DOHH2 (cell line): ENCODE results near the gene MBD5.

Source experiments
- EZH2phosphoT487 ChIP-seq: fragments of 200-600 bp; sonication (generic); IDR thresholded peaks from 2 replicates; pipeline ENCODE4 v1.6.1; 2017; ENCODE audit warnings: borderline replicate concordance, mild to moderate bottlenecking, antibody characterized with exemption, low read length, moderate library complexity, mixed read lengths
- TF ChIP-seq, protein P1 (sequence below): fragments of 200-600 bp; sonication (generic); IDR thresholded peaks from one replicate; pipeline ENCODE4 v1.5.1; 2014; ENCODE audit warnings: antibody characterized with exemption, mild to moderate bottlenecking, low read depth, low read length; ENCODE audit not compliant: poor library complexity, severe bottlenecking

GRCh38 chr2:148540022-148540421, 519.1 kb downstream of the MBD5 start:
- TF ChIP-seq, protein P1, sequence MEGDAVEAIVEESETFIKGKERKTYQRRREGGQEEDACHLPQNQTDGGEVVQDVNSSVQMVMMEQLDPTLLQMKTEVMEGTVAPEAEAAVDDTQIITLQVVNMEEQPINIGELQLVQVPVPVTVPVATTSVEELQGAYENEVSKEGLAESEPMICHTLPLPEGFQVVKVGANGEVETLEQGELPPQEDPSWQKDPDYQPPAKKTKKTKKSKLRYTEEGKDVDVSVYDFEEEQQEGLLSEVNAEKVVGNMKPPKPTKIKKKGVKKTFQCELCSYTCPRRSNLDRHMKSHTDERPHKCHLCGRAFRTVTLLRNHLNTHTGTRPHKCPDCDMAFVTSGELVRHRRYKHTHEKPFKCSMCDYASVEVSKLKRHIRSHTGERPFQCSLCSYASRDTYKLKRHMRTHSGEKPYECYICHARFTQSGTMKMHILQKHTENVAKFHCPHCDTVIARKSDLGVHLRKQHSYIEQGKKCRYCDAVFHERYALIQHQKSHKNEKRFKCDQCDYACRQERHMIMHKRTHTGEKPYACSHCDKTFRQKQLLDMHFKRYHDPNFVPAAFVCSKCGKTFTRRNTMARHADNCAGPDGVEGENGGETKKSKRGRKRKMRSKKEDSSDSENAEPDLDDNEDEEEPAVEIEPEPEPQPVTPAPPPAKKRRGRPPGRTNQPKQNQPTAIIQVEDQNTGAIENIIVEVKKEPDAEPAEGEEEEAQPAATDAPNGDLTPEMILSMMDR: no peak
- no peak for TF ChIP-seq EZH2phosphoT487
